ENCODE data around the gene OSBPL1A.

The OSBPL1A gene

GRCh38 chr18:24121625-24122024, 276.0 kb downstream of the OSBPL1A start:
- DNase-seq (ENCODE audit: low spot score) = no peak

- DNase-seq (ENCODE audit: low spot score) = no peak
These were observed 276.9 kb downstream of the OSBPL1A start for GRCh38 chr18:24120676-24121075.

DNA sequence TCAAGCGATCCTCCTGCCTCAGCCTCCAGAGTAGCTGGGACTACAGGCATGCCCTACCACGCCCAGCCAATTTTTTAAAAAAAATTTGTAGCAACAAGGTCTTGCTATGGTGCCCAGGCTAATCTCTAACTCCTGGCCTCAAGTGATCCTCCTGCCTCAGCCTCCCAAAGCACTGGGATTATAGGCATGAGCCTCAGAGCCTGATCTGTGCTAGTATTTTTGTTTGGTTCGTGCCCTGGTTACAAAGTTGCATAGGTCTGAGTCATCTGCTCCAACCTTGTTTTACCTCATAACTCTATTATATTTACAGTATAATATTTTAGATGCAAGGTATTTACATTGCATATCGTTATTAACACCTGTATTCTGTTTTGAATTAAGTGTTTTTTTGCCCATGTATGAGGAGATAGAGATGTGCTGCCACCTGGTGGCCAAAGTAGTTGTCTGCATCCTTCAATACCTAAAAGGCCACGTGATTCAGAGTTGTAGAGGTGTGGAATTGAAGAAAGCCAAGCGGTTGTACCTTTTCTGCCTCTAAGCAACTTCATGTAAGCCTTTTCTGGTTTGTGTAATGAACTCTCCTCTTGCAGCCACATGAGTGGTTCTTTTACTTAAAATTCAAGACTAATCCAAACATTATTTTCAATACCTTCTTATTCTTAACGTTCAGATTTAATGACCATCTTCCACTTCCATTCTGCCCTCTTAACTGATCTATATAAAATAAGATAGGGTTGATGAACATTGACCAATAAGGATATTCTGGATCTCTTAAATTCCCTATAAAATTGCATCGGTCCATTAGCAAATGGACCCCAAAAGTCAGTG, 278.7 kb downstream of the OSBPL1A start:
- DNase-seq (ENCODE audit: low spot score) = peak; percentile 79

GRCh38 chr18:24115628-24116027, 282.0 kb downstream of the OSBPL1A start:
- no peak for DNase-seq (ENCODE audit: low spot score)

DNA sequence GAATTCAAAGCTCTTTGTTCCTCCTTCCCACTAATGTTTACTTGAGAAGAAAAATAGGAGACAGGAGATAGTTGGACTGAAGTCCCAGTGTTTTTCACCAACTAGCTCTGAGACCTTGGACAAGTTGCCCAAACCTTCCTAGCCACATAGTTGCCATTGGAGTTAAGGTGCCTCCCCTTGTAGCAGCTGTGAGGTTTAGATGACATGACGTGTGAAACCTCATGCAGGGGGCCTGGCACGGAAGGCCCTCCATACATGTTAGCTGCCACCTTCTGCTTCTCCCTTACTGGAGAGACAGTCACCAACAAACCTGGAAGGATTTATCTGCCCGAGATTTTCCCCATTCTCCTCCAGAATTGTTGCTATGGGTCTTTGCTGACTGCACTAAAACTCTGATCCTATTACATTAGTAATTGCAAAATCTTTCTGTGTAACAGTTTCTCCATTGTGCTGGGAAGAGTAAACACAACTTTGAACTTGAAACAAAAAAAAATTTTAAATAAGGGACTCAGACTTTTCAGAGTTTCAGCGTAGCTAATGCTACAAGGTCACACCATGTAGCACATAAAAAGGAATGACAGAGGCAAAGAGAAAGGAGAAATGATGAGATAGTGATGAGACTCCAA, 282.6 kb downstream of the OSBPL1A start:
- DNase-seq (ENCODE audit: low spot score) = no peak

GRCh38 chr18:24112874-24113615, 284.6 kb downstream of the OSBPL1A start:
- DNase-seq (ENCODE audit: low spot score) = no peak

DNA sequence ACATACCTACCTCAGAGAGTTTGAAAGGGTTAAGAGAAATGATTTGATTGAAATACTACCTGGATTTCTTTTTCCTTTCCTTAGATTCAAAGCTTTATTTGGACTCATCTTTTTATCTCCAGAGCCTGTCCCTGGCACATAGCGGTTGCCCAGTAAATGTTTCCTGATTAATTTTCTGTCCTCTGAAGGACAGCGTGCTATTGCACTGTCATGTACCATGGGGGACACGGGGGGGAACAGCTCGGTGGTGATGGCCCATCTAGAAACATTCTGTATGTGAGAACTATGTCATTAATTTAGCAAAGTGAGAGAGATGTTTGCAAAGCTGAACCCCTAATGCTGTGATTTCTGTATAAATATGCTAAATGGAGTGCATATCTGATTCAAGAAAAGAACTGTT, 285.2 kb downstream of the OSBPL1A start:
- DNase-seq (ENCODE audit: low spot score) = no peak

Measured in pons (tissue), 1 donor.